Adrenal gland (tissue), 12 donors: Measurements from ENCODE around the gene AP1M1. TPM values are rescaled to one million over a fixed set of nuclear protein-coding genes. Genes with fewer than 3 reads are reported as not detected.

Experiments used
- DNase-seq, 7 donors: peaks; one replicate each; pipeline ENCODE4 v3.0.0-alpha.2; 2019 to 2020
- H3K27ac ChIP-seq, 5 donors: fragments of 200-600 bp; sonication (generic) in 4 of 5; 1 replicate in 3 of 5; 2 replicates in 2 of 5; pipeline versions ENCODE4 v1.5.1 to v1.8.0; 2016 to 2020; ENCODE audit warnings: mild to moderate bottlenecking in 1 of 5
- H3K27me3 ChIP-seq: fragments of 200-600 bp; 2 replicates; pipeline ENCODE4 v1.8.0; 2021
- H3K36me3 ChIP-seq, 2 donors: fragments of 200-600 bp; replicated peaks in 1 of 2; 1 replicate in 1 of 2; 2 replicates in 1 of 2; pipeline versions ENCODE4 v1.5.1 to v1.8.0; 2018 to 2022
- H3K4me1 ChIP-seq, 2 donors: fragments of 200-600 bp; replicated peaks in 1 of 2; 1 replicate in 1 of 2; 2 replicates in 1 of 2; pipeline versions ENCODE4 v1.5.1 to v1.8.0; 2018 to 2021
- H3K4me3 ChIP-seq, 4 donors: fragments of 200-600 bp; sonication (generic) in 3 of 4; one replicate each; pipeline ENCODE4 v1.5.1; 2016 to 2018
- H3K9me3 ChIP-seq, 3 donors: fragments of 200-600 bp; sonication (generic) in 1 of 3; replicated peaks in 1 of 3; 1 replicate in 2 of 3; 2 replicates in 1 of 3; pipeline versions ENCODE4 v1.5.1 to v1.8.0; 2016 to 2021
- CTCF ChIP-seq, 6 experiments: fragments of 450-650 bp in 4 of 6; fragments of 200-600 bp in 2 of 6; sonication (generic) in 1 of 6; IDR thresholded peaks; 1 replicate in 5 of 6; 2 replicates in 1 of 6; pipeline versions ENCODE4 v1.5.1 to v1.8.0; 2016 to 2021; ENCODE audit warnings: antibody characterized with exemption in 6 of 6, mild to moderate bottlenecking in 2 of 6, moderate library complexity in 1 of 6
- POLR2A ChIP-seq, 2 donors: fragments of 450-650 bp; IDR thresholded peaks; one replicate each; pipeline ENCODE4 v1.6.1; 2017; ENCODE audit warnings: antibody characterized with exemption in 2 of 2, mild to moderate bottlenecking in 2 of 2, moderate library complexity in 1 of 2
- WGBS, 4 donors: extraction: QIAGEN DNeasy Blood & Tissue Kit in 2 of 4; methylation state at CpG; one replicate each; pipeline versions ENCODE4 v1.1.5 to v1.1.7; 2013 to 2017; 5-methylcytosine and 5-hydroxymethylcytosine counted together
- intact Hi-C, 2 donors: fragments of 100-400 bp; cut with DNase I; formaldehyde crosslinking; loops; one replicate each; pipeline versions ENCODE4 v1.14.1 to v1.15.0; 2022 to 2023
- polyA plus RNA-seq, 3 donors: library from polyadenylated mRNA; stranded (reverse); fragments of 200-250 nt in 2 of 3; fragments of 350-450 nt in 1 of 3; fragmentation: Illumina TruSeq in 1 of 3; extraction: RNeasy Lipid Tissue Mini Kit (QIAGEN cat#74804) in 1 of 3; gene quantifications; one replicate each; pipeline ENCODE4 v1.2.3, GENCODE V29; 2013 to 2014
- total RNA-seq, 9 donors: library from RNA; depleted of rRNA in 4 of 9; stranded (reverse); fragments of >200 nt in 4 of 9; fragments of 120-200 nt in 1 of 9; fragmentation: NEBNext Ultra II Directional in 1 of 9; extraction: Animal tissue kit (Norgen Biotek cat#: 25700) in 1 of 9; gene quantifications; one replicate each; pipeline versions ENCODE4 v1.1.0 to v1.2.4, GENCODE V29; 2013 to 2023
- donor health status: healthy with polysubstance abuse.
- donor health status: Bipolar disorder and iron deficiency.
- donor health status: DM: yes; HTN: yes; CAD: no.
- donor health status: DM: no; HTN: no; CAD: no.
- donor health status: DM: no; HTN: no; CAD: no.
- donor health status: DM: yes; HTN: yes; CAD: no.

Gene AP1M1
- total and polyA plus RNA-seq, 12 donors, result 51.3 to 99.6 (median 82.5) TPM

DNA sequence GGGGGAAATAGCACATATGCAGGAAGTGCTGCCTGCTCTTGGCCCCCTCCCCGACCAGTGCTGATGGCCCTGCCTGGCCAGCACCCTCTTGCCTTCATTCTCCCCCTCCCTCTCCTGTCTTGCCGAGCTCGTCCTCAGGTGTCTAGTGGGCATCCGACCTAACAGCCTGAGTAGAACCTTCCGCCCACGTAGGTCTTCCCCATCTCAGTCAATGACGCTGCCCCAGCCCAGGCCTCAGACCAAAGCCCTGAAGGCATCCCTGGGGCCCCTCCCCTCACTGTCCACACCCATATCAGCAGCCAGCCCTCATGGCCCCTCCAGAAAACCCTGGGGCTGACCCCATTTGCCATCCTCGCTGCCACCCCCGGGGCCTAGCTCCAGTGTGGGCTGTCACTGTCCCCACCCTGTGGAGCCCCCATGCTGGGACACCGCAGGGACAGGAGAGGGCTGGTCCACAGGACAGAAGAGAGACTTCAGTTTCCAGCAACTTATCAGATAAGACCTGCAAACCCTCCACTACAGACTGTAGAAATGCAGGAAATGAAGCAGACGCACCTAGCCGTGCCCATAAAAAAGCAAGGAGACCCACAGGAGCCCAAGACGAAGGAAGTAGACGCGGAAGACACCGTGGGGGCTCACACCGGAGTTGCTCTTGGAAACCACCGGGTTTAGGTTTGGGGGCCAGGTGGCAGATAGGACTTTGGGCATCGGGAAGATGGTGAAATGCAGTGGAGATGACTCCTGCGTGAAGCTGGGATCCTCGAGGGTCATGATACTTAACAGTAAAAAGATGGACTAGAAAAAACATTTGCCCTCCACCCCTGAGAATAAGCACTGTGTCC is 38.3 kb downstream of the AP1M1 start:
- Histone ChIP-seq H3K4me3 (no peak overlapping the region), H3K27ac (no peak overlapping the region), H3K36me3 (peaks cover 0 to 38% of the 10 kb centered on the region in 2 donors), H3K27me3 (no peaks in the 10 kb centered on the region), H3K4me1 (no peaks in the 10 kb centered on the region), H3K9me3 (no peaks in the 10 kb centered on the region)
- 89 to 91% (median 90%) methylated on average over 21 of the region's 21 CpGs for WGBS, 4 donors
- TF ChIP-seq POLR2A (IDR thresholded peaks at IDR 0.05) (no peak), CTCF (IDR thresholded peaks at IDR 0.05) (no peak)
- intact Hi-C loops, result no loop called here
- no peak for DNase-seq

DNA sequence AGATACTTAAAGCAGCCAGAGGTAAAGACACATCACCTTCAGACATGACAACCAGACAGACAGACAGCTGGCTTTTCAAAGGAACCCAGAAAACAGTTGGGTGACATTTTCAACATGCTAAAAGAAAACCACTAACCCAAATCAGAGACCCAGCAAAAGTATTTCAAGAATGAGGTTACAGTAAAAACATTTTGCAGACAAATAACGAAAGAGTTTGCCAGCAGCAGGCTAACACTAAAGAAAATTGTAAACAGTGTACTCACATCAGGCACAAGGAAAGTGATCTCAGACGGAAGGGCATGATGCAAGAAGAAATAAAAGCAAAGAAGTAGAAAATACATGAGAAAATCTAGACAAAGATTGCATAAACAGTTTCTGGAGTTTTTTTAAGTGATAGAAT is 46.4 kb downstream of the AP1M1 start:
- no peak overlapping the region for H3K27ac ChIP-seq
- TF ChIP-seq CTCF (IDR thresholded peaks at IDR 0.05) (no peak), POLR2A (IDR thresholded peaks at IDR 0.05) (no peak)
- H3K9me3 ChIP-seq, result no peaks in the 10 kb centered on the region
- H3K4me3 ChIP-seq, result no peak overlapping the region
- WGBS, 4 donors, result 47 to 57% (median 55%) methylated on average over 2 of the region's 2 CpGs
- H3K4me1 ChIP-seq, result no peaks in the 10 kb centered on the region
- no peaks in the 10 kb centered on the region for H3K36me3 ChIP-seq
- H3K27me3 ChIP-seq, result no peaks in the 10 kb centered on the region
- intact Hi-C loops, result no loop called here
- DNase-seq, result no peak

DNA sequence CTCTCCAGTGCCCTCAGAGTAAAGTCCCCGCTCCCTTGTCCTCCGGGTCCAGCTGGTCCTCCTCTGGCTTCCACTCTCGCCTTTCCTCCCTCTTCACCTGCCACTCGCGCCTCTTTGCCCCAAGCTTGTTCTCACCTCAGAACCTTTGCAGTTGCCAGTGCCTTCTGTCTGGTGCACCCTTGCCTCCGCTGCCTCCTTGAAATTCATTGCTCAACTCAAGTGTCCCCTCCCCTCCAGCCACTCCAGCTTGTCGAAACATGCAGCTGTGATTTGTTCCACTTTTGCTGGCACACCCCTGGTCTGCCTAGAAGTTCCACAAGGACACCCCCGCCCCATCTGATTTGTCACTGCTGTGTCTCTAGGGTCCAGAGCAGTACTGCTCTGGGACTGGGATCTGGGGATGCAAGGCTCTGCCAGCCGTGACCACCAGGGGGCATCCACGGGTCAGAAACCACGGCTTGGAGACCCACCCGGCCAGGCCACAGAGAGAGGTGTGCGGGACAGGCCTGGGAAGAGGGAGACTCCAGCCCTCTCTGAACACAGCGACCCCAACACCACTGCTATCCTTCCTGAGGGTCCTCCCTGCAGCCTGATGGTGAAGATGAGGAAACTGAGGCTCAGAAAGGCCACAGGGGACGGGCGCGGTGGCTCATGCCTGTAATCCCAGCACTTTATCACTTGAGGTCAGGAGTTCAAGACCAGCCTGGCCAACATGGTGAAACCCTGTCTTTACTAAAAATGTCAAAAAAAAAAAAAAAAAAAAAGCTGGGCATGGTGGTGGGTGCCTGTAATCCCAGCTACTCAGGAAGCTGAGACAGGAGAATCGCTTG is 49.9 kb downstream of the AP1M1 start:
- no peaks in the 10 kb centered on the region for H3K27me3 ChIP-seq
- H3K9me3 ChIP-seq, result no peaks in the 10 kb centered on the region
- H3K27ac ChIP-seq, result no peak overlapping the region
- WGBS, 4 donors, result 31 to 52% (median 41%) methylated on average over 12 to 18 of the region's 18 CpGs
- H3K4me3 ChIP-seq, result no peak overlapping the region
- peak; percentile 82 to 94 (median 86) for DNase-seq
- peak; percentile 89 to 98 (median 95) for TF ChIP-seq CTCF (IDR thresholded peaks at IDR 0.05)
- TF ChIP-seq POLR2A (IDR thresholded peaks at IDR 0.05), result no peak
- no peaks in the 10 kb centered on the region for H3K4me1 ChIP-seq
- intact Hi-C loops, result loop anchor here (2.0 to 5.0 kb wide), 2 partner anchors 135 to 137 kb away; no protein-coding TSS in a partner anchor
- H3K36me3 ChIP-seq, result no peaks in the 10 kb centered on the region

DNA sequence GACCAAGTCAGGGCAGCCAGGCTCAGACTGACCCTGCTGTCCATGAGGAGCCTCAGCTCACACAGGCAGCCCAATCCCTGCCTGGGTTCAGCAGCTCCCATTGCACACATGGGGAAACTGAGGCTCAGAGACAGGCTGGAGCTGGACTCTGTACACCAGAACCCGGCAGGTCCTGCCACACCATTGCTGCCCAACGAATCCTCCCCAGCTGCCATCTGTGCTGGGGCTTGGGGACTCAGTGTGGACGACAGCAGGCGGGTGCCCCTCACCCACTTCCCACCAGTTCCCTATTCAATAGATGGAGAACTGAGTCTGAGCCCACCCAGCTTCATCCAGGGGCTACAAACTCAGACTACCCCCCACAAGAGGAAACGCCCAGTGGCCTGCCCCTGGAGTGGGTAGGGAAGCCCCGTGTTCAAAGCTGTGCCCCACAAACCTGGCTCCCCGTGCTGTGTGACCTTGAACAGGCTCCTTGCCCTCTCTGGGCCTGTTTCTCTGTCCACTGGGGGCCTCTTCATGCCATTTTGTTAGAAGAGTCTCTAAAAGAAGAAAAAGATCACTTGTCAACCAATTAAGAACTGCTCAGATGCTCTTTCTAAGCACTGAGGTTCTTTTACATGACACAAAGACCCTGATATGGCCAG is 50.8 kb downstream of the AP1M1 start:
- peaks cover 0 to 4% of the 10 kb centered on the region in 2 donors for H3K4me1 ChIP-seq
- 63 to 72% (median 68%) methylated on average over 5 to 7 of the region's 7 CpGs for WGBS, 4 donors
- no peaks in the 10 kb centered on the region for H3K36me3 ChIP-seq
- no peaks in the 10 kb centered on the region for H3K27me3 ChIP-seq
- H3K4me3 ChIP-seq, result no peak overlapping the region
- TF ChIP-seq CTCF (IDR thresholded peaks at IDR 0.05) (no peak), POLR2A (IDR thresholded peaks at IDR 0.05) (no peak)
- DNase-seq, result no peak
- no peak overlapping the region for H3K27ac ChIP-seq
- no peaks in the 10 kb centered on the region for H3K9me3 ChIP-seq
- intact Hi-C loops, result loop anchor here in 1 of 2 donors (5.0 kb wide), 1 partner anchor 134 kb away; no protein-coding TSS in a partner anchor
